Endodermal cell (in vitro differentiated cells): ENCODE data around the gene TFCP2L1. TPM values are rescaled to one million over a fixed set of nuclear protein-coding genes. Genes with fewer than 3 reads are reported as not detected.
A peak's percentile ranks its signal among the peaks of the same experiment; 100 is the strongest.

Experiments
- DNase-seq: peaks from one replicate; pipeline ENCODE4 v3.0.0-alpha.2; 2017
- H3K27ac ChIP-seq: 2 replicates; pipeline ENCODE4 v1.5.1; 2013; ENCODE audit warnings: mild to moderate bottlenecking, low read depth, low read length, moderate library complexity
- H3K27me3 ChIP-seq: 2 replicates; pipeline ENCODE4 v1.6.1; 2013; ENCODE audit warnings: mild to moderate bottlenecking, low read length, moderate library complexity; ENCODE audit not compliant: insufficient read depth, control insufficient read depth, poor library complexity, severe bottlenecking
- H3K36me3 ChIP-seq: 2 replicates; pipeline ENCODE4 v1.7.0; 2013; ENCODE audit warnings: mild to moderate bottlenecking, low read length, moderate library complexity; ENCODE audit not compliant: control insufficient read depth, insufficient read depth
- H3K4me1 ChIP-seq: one replicate; pipeline ENCODE4 v1.7.0; 2013; ENCODE audit warnings: low read length; ENCODE audit not compliant: control insufficient read depth, insufficient read depth
- H3K4me3 ChIP-seq: 2 replicates; pipeline ENCODE4 v1.5.1; 2013; ENCODE audit warnings: mild to moderate bottlenecking, low read length, moderate library complexity
- H3K9ac ChIP-seq: 2 replicates; pipeline ENCODE4 v1.6.1; 2013; ENCODE audit warnings: mild to moderate bottlenecking, low read length, moderate library complexity; ENCODE audit not compliant: poor library complexity, severe bottlenecking; ENCODE audit errors: extremely low read depth
- H3K9me3 ChIP-seq: 2 replicates; pipeline ENCODE4 v1.6.1; 2013; ENCODE audit warnings: mild to moderate bottlenecking, low read length, moderate library complexity; ENCODE audit not compliant: control insufficient read depth
- H3K27ac Mint-ChIP-seq: 2 replicates; pipeline ENCODE4 v1.8.0; 2020; ENCODE audit warnings: mixed read lengths
- H3K27me3 Mint-ChIP-seq: 2 replicates; pipeline ENCODE4 v1.8.0; 2021; ENCODE audit warnings: mild to moderate bottlenecking, mixed read lengths; ENCODE audit not compliant: insufficient read depth
- H3K36me3 Mint-ChIP-seq: 2 replicates; pipeline ENCODE4 v1.8.0; 2020; ENCODE audit warnings: low read depth, mixed read lengths
- H3K4me1 Mint-ChIP-seq: 2 replicates; pipeline ENCODE4 v1.8.0; 2020; ENCODE audit warnings: mixed read lengths
- H3K4me3 Mint-ChIP-seq: 2 replicates; pipeline ENCODE4 v1.8.0; 2020; ENCODE audit warnings: mild to moderate bottlenecking, moderate library complexity, mixed read lengths
- H3K9me3 Mint-ChIP-seq: 2 replicates; pipeline ENCODE4 v1.8.0; 2020; ENCODE audit warnings: mild to moderate bottlenecking, mixed read lengths
- CTCF ChIP-seq: fragments of 200-600 bp; sonication (generic); conservative IDR thresholded peaks from 2 replicates; pipeline ENCODE4 v1.5.0; 2021; ENCODE audit warnings: antibody characterized with exemption, mild to moderate bottlenecking
- WGBS, 2 experiments: methylation state at CpG; one replicate each; pipeline versions ENCODE4 v1.1.5 to v1.1.7; 2013; ENCODE audit warnings: missing lambda C conversion rate in 2 of 2, mixed read lengths in 1 of 2; ENCODE audit not compliant: insufficient coverage in 1 of 2, insufficient read length in 1 of 2; 5-methylcytosine and 5-hydroxymethylcytosine counted together
- total RNA-seq, 2 donors: library from RNA; stranded (reverse); fragmentation: NEBNext Ultra II Directional in 1 of 2; extraction: Animal tissue kit (Norgen Biotek cat#: 25700) in 1 of 2; gene quantifications; 2 replicates in 1 of 2; 3 replicates in 1 of 2; pipeline ENCODE4 v1.2.1, GENCODE V29; 2021

Gene TFCP2L1
- total RNA-seq, 2 donors from 2014 or later = 3.3 to 4.3 TPM

- DNase-seq = peak; percentile 33
- Histone ChIP-seq H3K4me1 (no peaks in the 10 kb centered on the region), H3K4me3 (no peak overlapping the region), H3K9ac (no peak overlapping the region), H3K27ac (no peak overlapping the region), H3K9me3 (no peaks in the 10 kb centered on the region), H3K36me3 (no peaks in the 10 kb centered on the region), H3K27me3 (no peaks in the 10 kb centered on the region)
- peaks cover 3% of the 10 kb centered on the region for H3K4me1 Mint-ChIP-seq
- H3K4me3 Mint-ChIP-seq = no peak overlapping the region
- no peaks in the 10 kb centered on the region for H3K36me3 Mint-ChIP-seq
- no peaks in the 10 kb centered on the region for H3K9me3 Mint-ChIP-seq
- no peak for TF ChIP-seq CTCF
- peaks cover 3% of the 10 kb centered on the region for H3K27me3 Mint-ChIP-seq
- WGBS, 2 experiments = 93 to 95% methylated on average over 12 to 13 of the region's 13 CpGs
- no peak overlapping the region for H3K27ac Mint-ChIP-seq
These were observed 39.7 kb downstream of the TFCP2L1 start for GRCh38 chr2:121245120-121245820.

- no peaks in the 10 kb centered on the region for H3K36me3 ChIP-seq
- no peaks in the 10 kb centered on the region for H3K9me3 Mint-ChIP-seq
- H3K27me3 Mint-ChIP-seq = peaks cover 3% of the 10 kb centered on the region
- no peaks in the 10 kb centered on the region for H3K9me3 ChIP-seq
- no peak overlapping the region for H3K4me3 Mint-ChIP-seq
- no peaks in the 10 kb centered on the region for H3K27me3 ChIP-seq
- H3K4me1 ChIP-seq = no peaks in the 10 kb centered on the region
- H3K4me3 ChIP-seq = no peak overlapping the region
- WGBS, 2 experiments = 92 to 96% methylated on average over 9 to 11 of the region's 11 CpGs
- no peak for TF ChIP-seq CTCF
- H3K27ac Mint-ChIP-seq = no peak overlapping the region
- no peak overlapping the region for H3K9ac ChIP-seq
- H3K36me3 Mint-ChIP-seq = no peaks in the 10 kb centered on the region
- H3K4me1 Mint-ChIP-seq = peaks cover 3% of the 10 kb centered on the region
- no peak for DNase-seq
- no peak overlapping the region for H3K27ac ChIP-seq
These were observed 40.4 kb downstream of the TFCP2L1 start for GRCh38 chr2:121244616-121245015.

GRCh38 chr2:121243821-121244460 lies 41.1 kb downstream of the TFCP2L1 start:
- Mint-ChIP-seq H3K9me3 (no peaks in the 10 kb centered on the region), H3K27ac (no peak overlapping the region), H3K4me3 (no peak overlapping the region), H3K27me3 (peaks cover 3% of the 10 kb centered on the region), H3K36me3 (no peaks in the 10 kb centered on the region), H3K4me1 (peaks cover 3% of the 10 kb centered on the region)
- no peak for DNase-seq
- Histone ChIP-seq H3K36me3 (no peaks in the 10 kb centered on the region), H3K4me1 (no peaks in the 10 kb centered on the region), H3K9me3 (no peaks in the 10 kb centered on the region), H3K27me3 (no peaks in the 10 kb centered on the region), H3K9ac (no peak overlapping the region), H3K4me3 (no peak overlapping the region), H3K27ac (no peak overlapping the region)
- WGBS, 2 experiments = 94 to 95% methylated on average over 3 to 16 of the region's 16 CpGs
- TF ChIP-seq CTCF = no peak
